ENCODE measurements around the gene ARL15. TPM values are rescaled to one million over a fixed set of nuclear protein-coding genes. Genes with fewer than 3 reads are reported as not detected.
A peak's percentile ranks its signal among the peaks of the same experiment; 100 is the strongest.
"Not testable (repeated sequence)": the region's sequence is repeated elsewhere in the genome, so short reads cannot be mapped to it uniquely, and the experiment has no call there.

ARL15 gene
- total RNA-seq = 24.3 TPM
- long read RNA-seq, partial matches to known transcripts = 0 of 21 reads
- long read RNA-seq, other reads (novel, unspliced or antisense) = 19 of 21 reads

- DNase-seq (ENCODE audit: low spot score) = peak; percentile 100
These were observed at the start of gene ARL15 for GRCh38 chr5:54310433-54311175. ARL15 (minus strand) TSS chr5:54310573.

- DNase-seq (ENCODE audit: low spot score) = no peak
These were observed 49.7 kb upstream of the ARL15 start for GRCh38 chr5:54360089-54360488.

- no peak for DNase-seq (ENCODE audit: low spot score)
These were observed 47.2 kb upstream of the ARL15 start for GRCh38 chr5:54357408-54358058.

GRCh38 chr5:54353933-54354564, 43.7 kb upstream of the ARL15 start:
- DNase-seq (ENCODE audit: low spot score) = not testable (repeated sequence)

- DNase-seq (ENCODE audit: low spot score) = not testable (repeated sequence)
These were observed 42.2 kb upstream of the ARL15 start for GRCh38 chr5:54352580-54352979.

- DNase-seq (ENCODE audit: low spot score) = no peak
These were observed 37.0 kb upstream of the ARL15 start for GRCh38 chr5:54347221-54347865.

- no peak for DNase-seq (ENCODE audit: low spot score)
These were observed 34.3 kb upstream of the ARL15 start for GRCh38 chr5:54344653-54345052.

GRCh38 chr5:54341971-54342370, 31.6 kb upstream of the ARL15 start:
- no peak for DNase-seq (ENCODE audit: low spot score)

- no peak for DNase-seq (ENCODE audit: low spot score)
These were observed 27.1 kb upstream of the ARL15 start for GRCh38 chr5:54337523-54337922.

GRCh38 chr5:54332720-54333119, 22.3 kb upstream of the ARL15 start:
- DNase-seq (ENCODE audit: low spot score) = no peak

- DNase-seq (ENCODE audit: low spot score) = no peak
These were observed 19.6 kb upstream of the ARL15 start for GRCh38 chr5:54329731-54330709.

GRCh38 chr5:54326662-54327270, 16.4 kb upstream of the ARL15 start:
- no peak for DNase-seq (ENCODE audit: low spot score)

GRCh38 chr5:54325610-54326311, 15.4 kb upstream of the ARL15 start:
- DNase-seq (ENCODE audit: low spot score) = no peak

- DNase-seq (ENCODE audit: low spot score) = no peak
These were observed 14.9 kb upstream of the ARL15 start for GRCh38 chr5:54325272-54325609.

GRCh38 chr5:54324651-54325271, 14.4 kb upstream of the ARL15 start:
- DNase-seq (ENCODE audit: low spot score) = no peak

- DNase-seq (ENCODE audit: low spot score) = no peak
These were observed 13.1 kb upstream of the ARL15 start for GRCh38 chr5:54323495-54323894.

GRCh38 chr5:54320256-54320655, 9.9 kb upstream of the ARL15 start:
- no peak for DNase-seq (ENCODE audit: low spot score)

- no peak for DNase-seq (ENCODE audit: low spot score)
These were observed 7.3 kb upstream of the ARL15 start for GRCh38 chr5:54317511-54318260.

All from mesenteric fat pad (tissue), 1 donor.